ENCODE data around the gene VWC2.

The VWC2 gene

GRCh38 chr7:49860293-49860692 is 86.9 kb downstream of the VWC2 start:
- no peaks in the 10 kb centered on the region for H3K36me3 ChIP-seq (ENCODE audit: control insufficient read depth, insufficient read depth, low read length)
- no peak overlapping the region for H3K27ac ChIP-seq
- no peak overlapping the region for H3K9ac ChIP-seq
- H2AFZ ChIP-seq, result no peak overlapping the region
- no peaks in the 10 kb centered on the region for H3K27me3 ChIP-seq (ENCODE audit: control insufficient read depth, insufficient read depth, low read length)
- H3K4me3 ChIP-seq (ENCODE audit: low read depth, low read length), result no peak overlapping the region
- no peaks in the 10 kb centered on the region for H3K4me1 ChIP-seq
- TF ChIP-seq, protein P1, sequence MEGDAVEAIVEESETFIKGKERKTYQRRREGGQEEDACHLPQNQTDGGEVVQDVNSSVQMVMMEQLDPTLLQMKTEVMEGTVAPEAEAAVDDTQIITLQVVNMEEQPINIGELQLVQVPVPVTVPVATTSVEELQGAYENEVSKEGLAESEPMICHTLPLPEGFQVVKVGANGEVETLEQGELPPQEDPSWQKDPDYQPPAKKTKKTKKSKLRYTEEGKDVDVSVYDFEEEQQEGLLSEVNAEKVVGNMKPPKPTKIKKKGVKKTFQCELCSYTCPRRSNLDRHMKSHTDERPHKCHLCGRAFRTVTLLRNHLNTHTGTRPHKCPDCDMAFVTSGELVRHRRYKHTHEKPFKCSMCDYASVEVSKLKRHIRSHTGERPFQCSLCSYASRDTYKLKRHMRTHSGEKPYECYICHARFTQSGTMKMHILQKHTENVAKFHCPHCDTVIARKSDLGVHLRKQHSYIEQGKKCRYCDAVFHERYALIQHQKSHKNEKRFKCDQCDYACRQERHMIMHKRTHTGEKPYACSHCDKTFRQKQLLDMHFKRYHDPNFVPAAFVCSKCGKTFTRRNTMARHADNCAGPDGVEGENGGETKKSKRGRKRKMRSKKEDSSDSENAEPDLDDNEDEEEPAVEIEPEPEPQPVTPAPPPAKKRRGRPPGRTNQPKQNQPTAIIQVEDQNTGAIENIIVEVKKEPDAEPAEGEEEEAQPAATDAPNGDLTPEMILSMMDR (IDR thresholded peaks at IDR 0.05), result no peak
- H3K4me2 ChIP-seq (ENCODE audit: low read length), result no peak overlapping the region
- H3K79me2 ChIP-seq, result no peaks in the 10 kb centered on the region
- H3K9me3 ChIP-seq (ENCODE audit: control insufficient read depth, low read length), result no peaks in the 10 kb centered on the region

DNA sequence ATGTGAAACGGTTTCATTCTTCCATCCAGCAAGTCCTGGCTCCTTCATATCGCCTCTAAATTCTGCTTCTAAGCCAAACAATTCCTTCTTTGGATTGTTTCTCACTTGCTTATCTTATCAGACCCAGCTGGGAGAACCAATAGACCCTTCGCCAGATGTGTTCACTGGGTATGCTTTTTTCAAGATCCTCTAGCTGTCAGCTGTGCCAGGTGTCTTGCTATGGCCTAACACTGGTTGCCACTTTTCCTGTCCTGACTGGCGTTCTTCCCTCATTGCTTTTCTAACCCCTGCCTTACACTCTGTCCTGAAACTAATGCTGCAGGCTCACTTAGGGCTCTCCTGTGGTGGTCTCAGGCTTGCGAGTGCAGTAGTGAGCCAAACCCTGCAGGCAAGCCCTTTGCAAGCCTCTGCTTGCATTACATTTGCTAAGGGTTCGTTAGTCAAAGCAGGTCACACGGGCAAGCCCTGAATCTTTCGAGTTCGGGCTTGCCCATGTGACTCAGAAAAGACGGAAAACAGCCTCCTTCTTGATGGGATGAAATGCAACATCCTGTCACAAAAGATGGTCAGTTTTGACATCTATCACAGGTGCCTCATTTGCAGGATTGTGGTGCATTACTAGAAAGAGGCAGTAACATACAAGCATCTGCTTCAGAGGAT is 92.8 kb downstream of the VWC2 start:
- H2AFZ ChIP-seq, result no peak overlapping the region
- no peaks in the 10 kb centered on the region for H3K4me1 ChIP-seq
- H3K9me3 ChIP-seq (ENCODE audit: control insufficient read depth, low read length), result no peaks in the 10 kb centered on the region
- H3K4me2 ChIP-seq (ENCODE audit: low read length), result no peak overlapping the region
- no peaks in the 10 kb centered on the region for H3K27me3 ChIP-seq (ENCODE audit: control insufficient read depth, insufficient read depth, low read length)
- no peak overlapping the region for H3K9ac ChIP-seq
- TF ChIP-seq, protein P1 (IDR thresholded peaks at IDR 0.05), result no peak
- H3K36me3 ChIP-seq (ENCODE audit: control insufficient read depth, insufficient read depth, low read length), result no peaks in the 10 kb centered on the region
- no peak overlapping the region for H3K4me3 ChIP-seq (ENCODE audit: low read depth, low read length)
- H3K27ac ChIP-seq, result no peak overlapping the region
- no peaks in the 10 kb centered on the region for H3K79me2 ChIP-seq

- Histone ChIP-seq H3K79me2 (no peaks in the 10 kb centered on the region), H3K27me3 (ENCODE audit: control insufficient read depth, insufficient read depth, low read length) (no peaks in the 10 kb centered on the region), H3K4me2 (ENCODE audit: low read length) (no peak overlapping the region), H3K27ac (no peak overlapping the region), H3K4me3 (ENCODE audit: low read depth, low read length) (no peak overlapping the region), H3K36me3 (ENCODE audit: control insufficient read depth, insufficient read depth, low read length) (no peaks in the 10 kb centered on the region), H3K9me3 (ENCODE audit: control insufficient read depth, low read length) (no peaks in the 10 kb centered on the region), H3K4me1 (no peaks in the 10 kb centered on the region), H3K9ac (no peak overlapping the region), H2AFZ (no peak overlapping the region)
- TF ChIP-seq, protein P1 (IDR thresholded peaks at IDR 0.05), result no peak
These were observed 93.5 kb downstream of the VWC2 start for GRCh38 chr7:49866910-49867309.

- Histone ChIP-seq H3K9ac (no peak overlapping the region), H2AFZ (no peak overlapping the region), H3K9me3 (ENCODE audit: control insufficient read depth, low read length) (no peaks in the 10 kb centered on the region), H3K4me2 (ENCODE audit: low read length) (no peak overlapping the region), H3K4me3 (ENCODE audit: low read depth, low read length) (no peak overlapping the region), H3K27ac (no peak overlapping the region), H3K36me3 (ENCODE audit: control insufficient read depth, insufficient read depth, low read length) (no peaks in the 10 kb centered on the region), H3K4me1 (no peaks in the 10 kb centered on the region), H3K79me2 (no peaks in the 10 kb centered on the region), H3K27me3 (ENCODE audit: control insufficient read depth, insufficient read depth, low read length) (no peaks in the 10 kb centered on the region)
- TF ChIP-seq, protein P1 (IDR thresholded peaks at IDR 0.05), result no peak
These were observed 100.0 kb downstream of the VWC2 start for GRCh38 chr7:49873420-49873819.

DNA sequence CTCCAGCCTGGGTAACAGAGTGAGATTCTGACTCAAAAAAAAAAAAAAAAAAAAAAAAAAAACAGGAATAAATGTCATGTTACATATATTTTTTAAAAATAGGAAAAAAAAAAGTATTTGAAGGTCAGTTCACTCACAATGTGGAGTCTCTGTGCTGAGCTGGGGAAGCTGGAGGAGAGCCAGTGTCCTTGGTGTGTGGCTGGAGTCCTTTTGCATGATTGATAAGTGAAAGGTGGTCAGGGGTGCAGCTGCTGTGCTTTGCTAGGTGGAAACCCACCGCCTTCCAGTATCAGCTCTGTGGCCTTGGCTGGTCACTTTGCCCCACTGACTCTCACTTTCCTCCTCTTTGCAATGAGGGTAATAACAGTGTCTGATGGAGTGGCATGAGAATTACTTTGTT is 101.9 kb downstream of the VWC2 start:
- TF ChIP-seq, protein P1 (IDR thresholded peaks at IDR 0.05), result no peak
- Histone ChIP-seq H3K4me3 (ENCODE audit: low read depth, low read length) (no peak overlapping the region), H3K79me2 (no peaks in the 10 kb centered on the region), H3K4me2 (ENCODE audit: low read length) (no peak overlapping the region), H3K27ac (no peak overlapping the region), H3K9ac (no peak overlapping the region), H3K9me3 (ENCODE audit: control insufficient read depth, low read length) (no peaks in the 10 kb centered on the region), H3K36me3 (ENCODE audit: control insufficient read depth, insufficient read depth, low read length) (no peaks in the 10 kb centered on the region), H2AFZ (no peak overlapping the region), H3K4me1 (no peaks in the 10 kb centered on the region), H3K27me3 (ENCODE audit: control insufficient read depth, insufficient read depth, low read length) (no peaks in the 10 kb centered on the region)
